GM21619 (cell line): Measurements from ENCODE around the gene KRTAP4-2.
"Not testable (repeated sequence)": the region's sequence is repeated elsewhere in the genome, so short reads cannot be mapped to it uniquely, and the experiment has no call there.

Source experiments
- ATAC-seq: cut with Tn5 transposase; IDR thresholded peaks from one replicate; pipeline ENCODE4 v1.9.1; 2021; ENCODE audit not compliant: unreplicated experiment

KRTAP4-2 gene

DNA sequence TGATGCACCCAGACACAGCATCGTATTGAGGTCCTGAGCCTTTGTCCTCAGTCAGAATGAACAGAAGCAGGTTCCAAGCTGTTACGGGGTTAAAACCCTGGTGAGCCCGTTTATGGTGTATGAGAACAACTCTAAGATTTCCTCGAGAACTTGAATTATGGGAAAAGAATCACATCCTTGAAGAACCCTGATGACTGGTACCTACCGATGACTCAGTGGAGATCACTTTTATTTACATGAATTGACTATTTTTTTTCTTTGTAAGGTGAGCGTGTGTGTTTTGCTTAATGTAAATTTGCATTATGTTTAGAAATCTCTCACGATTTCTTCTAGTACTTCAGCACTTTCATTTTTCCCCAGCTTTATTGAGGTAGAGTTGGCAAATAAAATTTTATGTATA lies 14.2 kb downstream of the KRTAP4-2 start:
- no peak for ATAC-seq

- no peak for ATAC-seq
These were observed 17.4 kb downstream of the KRTAP4-2 start, which contains the start of gene KRTAP4-4 for GRCh38 chr17:41160648-41161047. TSS of gene KRTAP4-4 (minus strand) at chr17:41160748. CDS start at chr17:41160691, 57 bp downstream.

DNA sequence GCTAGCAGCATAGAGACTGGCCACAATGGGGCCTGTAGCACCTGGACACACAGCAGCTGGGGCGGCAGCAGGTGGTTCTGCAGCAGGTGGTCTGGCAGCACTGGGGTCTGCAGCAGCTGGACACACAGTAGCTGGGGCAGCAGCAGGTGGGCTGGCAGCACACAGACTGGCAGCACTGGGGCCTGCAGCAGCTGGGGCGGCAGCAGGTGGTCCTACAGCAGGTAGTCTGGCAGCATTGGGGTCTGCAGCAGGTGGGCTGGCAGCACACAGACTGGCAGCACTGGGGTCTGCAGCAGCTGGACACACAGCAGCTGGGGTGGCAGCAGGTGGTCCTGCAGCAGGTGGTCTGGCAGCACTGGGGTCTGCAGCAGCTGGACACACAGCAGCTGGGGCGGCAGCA lies 17.8 kb downstream of the KRTAP4-2 start:
- ATAC-seq, result not testable (repeated sequence)

DNA sequence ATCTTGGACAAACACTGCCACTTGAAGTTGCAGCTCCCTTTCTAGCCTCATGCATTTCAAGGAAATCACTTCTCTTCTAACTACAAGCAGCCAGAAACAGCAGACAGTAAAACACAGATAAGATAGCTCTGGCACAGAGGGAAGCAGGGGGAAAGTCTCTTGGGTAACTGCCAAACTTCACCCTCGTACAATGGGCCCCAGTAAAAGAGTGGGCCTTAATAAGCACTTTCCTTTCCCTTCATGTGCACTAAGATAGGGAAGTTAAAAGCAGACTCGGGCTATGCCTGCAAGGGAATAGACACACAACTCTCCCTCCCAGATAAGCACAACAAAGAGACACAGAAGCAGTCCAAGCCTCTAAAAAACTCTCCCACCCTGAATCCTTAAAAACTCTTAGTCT lies 24.2 kb downstream of the KRTAP4-2 start:
- ATAC-seq, result no peak

DNA sequence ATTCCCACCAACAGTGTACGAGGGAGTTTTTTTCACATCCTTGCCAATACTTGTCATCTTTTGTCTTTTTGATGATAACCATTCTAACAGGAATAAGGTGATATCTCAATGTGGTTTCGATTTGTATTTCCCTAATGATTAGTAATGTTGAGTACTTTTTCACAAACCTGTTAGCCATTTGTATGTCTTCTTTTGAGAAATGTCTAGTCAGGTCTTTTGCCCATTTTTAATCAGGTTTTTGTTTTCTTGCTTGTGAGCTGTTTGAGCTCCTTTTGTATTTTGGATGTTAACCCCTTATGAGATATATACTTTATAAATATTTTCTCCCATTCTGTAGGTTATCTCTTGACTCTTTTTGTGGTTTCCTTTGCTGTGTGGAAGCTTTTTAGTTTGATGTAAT lies 26.5 kb downstream of the KRTAP4-2 start:
- ATAC-seq, result no peak

GRCh38 chr17:41150026-41150425 lies 28.0 kb downstream of the KRTAP4-2 start:
- ATAC-seq, result no peak

- no peak for ATAC-seq
These were observed 28.4 kb downstream of the KRTAP4-2 start, which contains the start of gene KRTAP4-5 for GRCh38 chr17:41149652-41149985. TSS of gene KRTAP4-5 (minus strand) at chr17:41149825. CDS start at chr17:41149767, 58 bp downstream.

- ATAC-seq, result not testable (repeated sequence)
These were observed 28.9 kb downstream of the KRTAP4-2 start for GRCh38 chr17:41148971-41149651.

DNA sequence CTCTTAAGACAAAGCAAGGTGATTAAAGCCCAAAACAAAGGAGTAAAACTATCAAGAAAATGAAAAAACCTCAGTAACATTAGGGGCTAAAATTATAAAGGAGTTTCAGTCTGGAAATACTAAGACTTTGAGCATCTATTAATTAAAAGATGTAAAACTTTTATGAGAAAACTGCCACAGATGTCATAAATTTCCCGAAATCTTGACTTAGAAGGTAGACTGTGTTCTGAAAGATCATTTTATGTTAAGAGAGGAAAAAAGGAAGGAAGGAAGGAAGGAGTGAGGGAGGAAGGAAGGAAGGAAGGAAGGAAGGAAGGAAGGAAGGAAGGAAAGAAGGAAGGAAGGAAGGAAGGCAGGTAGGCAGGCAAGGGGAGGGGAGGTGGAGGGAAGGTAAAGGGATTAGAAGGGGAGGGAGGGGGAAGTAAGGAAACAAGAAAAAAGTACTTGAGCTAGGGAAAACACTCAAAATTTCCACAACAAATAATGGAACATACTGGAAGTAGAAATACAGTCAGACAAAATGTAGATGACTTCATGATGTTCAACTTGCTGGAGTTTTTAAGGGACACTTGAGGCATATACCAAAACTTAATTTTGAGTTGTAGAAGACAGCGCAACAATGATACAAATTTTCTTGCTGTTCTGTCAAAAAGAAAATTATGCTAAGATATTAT lies 30.4 kb downstream of the KRTAP4-2 start:
- no peak for ATAC-seq

DNA sequence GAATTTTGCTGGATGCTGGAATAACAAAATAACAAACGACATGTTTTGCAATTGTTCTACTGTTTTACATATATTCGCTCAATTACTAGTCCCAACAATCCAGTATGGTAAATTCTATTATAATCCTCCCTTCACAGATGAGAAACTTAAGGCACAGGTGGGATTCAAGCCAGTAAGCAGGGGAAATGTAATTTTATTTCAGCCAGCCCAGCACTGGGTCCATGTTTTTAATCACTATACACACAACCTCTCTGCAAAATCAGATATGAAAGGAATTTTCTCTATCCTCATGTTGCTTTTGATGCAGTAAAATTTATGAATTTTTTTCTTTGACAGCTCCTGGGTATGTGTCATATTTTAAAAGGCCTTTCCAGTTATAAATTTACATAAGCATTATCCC lies 32.8 kb downstream of the KRTAP4-2 start:
- ATAC-seq, result no peak

- no peak for ATAC-seq
These were observed 33.2 kb downstream of the KRTAP4-2 start for GRCh38 chr17:41144846-41145245.

- no peak for ATAC-seq
These were observed 36.7 kb downstream of the KRTAP4-2 start for GRCh38 chr17:41141361-41141760.

GRCh38 chr17:41140360-41141131 lies 37.5 kb downstream of the KRTAP4-2 start, which contains the start of gene KRTAP4-6:
TSS of gene KRTAP4-6 (minus strand) at chr17:41140544. CDS start at chr17:41140487, 57 bp downstream.
- ATAC-seq, result no peak

DNA sequence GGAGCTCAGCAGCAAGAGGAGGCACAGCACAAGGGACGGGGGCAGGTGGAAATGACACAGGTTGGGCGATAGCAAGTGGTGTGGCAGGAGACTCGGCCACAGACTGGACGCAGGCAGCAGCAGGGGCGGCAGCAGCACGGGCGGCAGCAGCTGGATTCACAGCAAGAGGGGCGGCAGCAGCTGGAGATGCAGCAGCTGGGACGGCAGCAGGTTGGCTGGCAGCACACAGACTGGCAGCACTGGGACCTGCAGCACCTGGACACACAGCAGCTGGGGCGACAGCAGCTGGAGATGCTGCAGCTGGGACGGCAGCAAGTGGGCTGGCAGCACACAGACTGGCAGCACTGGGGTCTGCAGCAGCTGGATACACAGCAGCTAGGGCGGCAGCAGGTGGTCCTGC lies 38.2 kb downstream of the KRTAP4-2 start:
- not testable (repeated sequence) for ATAC-seq

DNA sequence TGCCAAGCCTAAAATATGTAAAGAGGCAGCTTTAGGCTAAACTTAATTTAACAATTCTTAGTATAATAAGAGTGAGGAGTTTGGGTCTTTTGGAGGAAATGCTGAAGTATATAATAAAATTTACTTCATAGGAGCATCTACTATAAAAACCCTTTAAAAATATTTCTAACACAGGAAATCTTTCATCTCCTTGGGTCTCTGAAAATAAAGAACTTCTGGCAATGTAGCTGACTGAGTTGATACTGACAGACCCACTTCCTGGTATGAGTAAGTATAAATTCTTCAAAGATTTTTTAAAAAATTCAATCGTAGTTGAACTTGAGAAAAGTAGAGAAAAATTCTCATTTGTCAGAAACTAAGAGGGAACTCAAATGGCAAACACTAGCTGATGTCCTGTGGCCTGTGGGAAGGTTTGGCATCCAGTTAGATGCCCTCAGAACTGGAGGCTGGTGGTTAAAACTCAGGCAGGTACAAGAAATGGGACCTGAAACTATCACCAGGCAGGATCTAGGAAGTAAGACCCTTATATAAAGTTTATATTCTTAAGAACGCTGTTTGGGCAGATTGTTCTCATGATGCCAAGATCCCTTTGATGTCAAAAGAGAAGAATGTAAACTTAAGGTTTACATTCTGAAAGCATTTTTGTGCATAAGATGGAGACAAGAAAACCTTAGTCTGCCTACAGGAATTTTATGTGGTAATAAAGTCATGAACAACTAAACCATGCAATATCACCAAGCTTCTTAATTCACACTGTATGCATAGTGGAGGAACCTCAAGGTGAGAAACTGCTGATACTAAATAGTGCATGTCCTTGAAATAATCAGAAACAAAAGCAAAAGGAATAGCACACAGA lies 43.9 kb downstream of the KRTAP4-2 start:
- no peak for ATAC-seq

- no peak for ATAC-seq
These were observed 46.0 kb downstream of the KRTAP4-2 start for GRCh38 chr17:41131979-41132378.
